Stimulated activated CD8-positive, alpha-beta memory T cell treated with anti-CD3 and anti-CD28 coated beads, Interleukin-7, amount 100 ng/mL, for 1 hour (primary cell): ENCODE data around the gene FILIP1.
"Not testable (repeated sequence)": the region's sequence is repeated elsewhere in the genome, so short reads cannot be mapped to it uniquely, and the experiment has no call there.

Experiments
- DNase-seq, 2 donors: peaks; one replicate each; pipeline ENCODE4 v3.0.0-alpha.2; 2020; ENCODE audit warnings: low read depth in 2 of 2

FILIP1 gene

DNA sequence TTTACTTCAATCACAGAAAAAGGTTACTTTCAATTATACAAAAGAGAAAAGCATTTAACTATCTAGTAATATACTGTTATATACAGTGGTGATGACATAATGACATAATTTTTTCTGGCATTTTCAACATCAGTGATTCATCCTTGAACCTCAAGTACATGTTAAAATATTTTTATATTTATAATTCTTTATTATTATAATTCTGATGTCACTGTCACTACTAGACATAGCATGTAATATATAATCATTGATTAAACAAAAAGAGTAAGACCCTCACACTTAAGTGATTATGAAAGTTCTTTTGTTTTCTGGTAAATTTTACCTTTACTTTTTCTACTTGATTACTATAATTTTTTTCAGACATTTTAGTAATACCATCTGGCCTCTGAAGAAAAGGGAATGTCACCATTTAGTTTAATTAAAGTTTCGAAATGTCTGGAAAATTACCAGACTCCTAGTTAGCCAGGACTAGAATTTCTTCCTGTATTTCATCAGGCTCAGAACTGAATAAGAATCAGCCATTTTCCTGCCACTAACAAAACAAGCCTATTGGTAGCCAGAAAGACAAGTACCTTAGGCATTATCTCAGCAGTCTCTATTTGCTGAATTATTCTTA, 71.5 kb downstream of the FILIP1 start:
- no peak for DNase-seq

DNA sequence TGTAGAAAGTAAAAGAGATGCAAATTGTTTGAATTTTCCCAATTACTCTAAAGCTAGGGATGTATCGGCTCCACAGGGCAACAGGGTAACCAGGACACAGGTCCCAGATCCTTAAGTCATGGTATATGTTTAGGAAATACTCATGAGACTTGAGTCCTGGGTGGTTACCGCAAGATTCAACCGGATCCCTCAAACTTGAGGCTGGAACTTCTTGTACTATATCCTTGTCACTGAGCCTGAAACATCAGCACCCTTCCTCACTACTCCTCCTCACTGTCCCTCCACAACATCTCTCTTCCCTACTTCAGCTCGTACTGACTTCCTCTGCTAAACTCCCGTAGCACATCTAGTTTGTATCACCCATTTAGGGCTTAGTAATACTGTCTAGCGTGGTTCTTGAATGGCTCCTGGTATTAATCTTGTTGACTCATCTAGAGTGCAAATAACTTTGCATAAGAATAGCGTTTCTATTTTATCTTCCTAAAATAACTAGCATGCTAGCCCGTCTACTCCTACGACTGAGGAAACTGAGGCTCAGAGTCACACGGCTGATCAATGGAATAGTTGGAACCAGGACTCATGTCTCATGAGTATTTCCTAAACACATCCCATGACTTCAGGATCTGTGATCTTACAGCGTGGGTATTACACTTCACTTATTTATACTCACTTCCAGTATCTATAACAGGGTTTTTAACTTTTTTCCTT, 72.1 kb downstream of the FILIP1 start:
- no peak for DNase-seq

DNA sequence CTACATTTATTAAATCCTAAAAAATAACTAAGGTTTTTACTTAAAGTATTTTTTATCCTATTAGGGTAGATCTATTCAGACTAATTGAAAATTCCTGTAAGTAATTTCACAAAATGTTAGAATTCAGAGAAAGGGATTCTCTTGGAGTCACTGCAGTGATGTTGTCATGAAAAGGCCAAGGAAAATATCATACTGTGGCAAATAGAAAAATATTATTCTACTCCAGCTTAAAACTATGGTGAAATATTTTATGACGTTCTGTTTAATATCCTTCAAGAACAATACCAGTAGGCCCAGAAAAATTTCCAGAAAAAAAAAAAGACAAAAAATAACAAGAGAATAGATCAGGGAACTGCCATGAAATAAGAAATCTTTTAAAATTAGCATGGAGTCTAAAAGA, 73.6 kb downstream of the FILIP1 start:
- no peak for DNase-seq

DNA sequence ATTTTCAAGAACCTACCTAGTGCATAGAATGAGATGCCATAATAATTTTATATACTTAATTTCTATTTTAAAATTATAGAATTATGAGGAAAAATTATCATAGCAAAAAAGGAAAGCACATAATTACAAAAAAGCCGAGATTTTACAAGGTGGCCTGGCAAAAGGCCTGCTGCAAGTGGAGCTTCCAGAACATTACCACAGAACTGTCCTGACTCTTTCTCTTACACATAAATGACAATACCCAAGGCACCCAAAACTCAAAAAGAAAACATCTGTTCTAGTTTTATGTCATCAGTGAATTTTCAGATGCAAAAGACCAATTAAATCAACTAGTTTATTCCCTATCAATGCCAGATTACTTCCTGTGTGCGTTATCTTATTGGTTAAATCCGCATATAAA, 74.2 kb downstream of the FILIP1 start:
- no peak for DNase-seq

DNA sequence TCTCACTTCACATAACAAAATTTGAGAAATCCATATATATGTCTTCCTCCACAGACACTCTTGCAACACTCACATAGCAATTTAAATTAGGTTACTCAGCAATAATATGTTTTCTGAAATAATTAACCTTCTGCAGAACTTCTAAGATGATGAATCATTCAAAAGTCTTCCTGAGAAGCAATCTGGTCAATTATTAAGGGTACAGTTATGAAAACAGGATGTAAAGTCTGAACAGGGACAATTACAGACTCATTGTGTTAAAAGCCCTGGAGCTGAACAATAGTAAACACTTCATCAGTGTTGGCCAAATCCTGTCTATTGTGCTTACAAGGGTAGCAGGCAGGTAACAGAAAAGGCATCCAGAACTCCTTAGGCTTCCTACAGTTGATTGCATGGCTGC, 75.4 kb downstream of the FILIP1 start:
- no peak for DNase-seq

DNA sequence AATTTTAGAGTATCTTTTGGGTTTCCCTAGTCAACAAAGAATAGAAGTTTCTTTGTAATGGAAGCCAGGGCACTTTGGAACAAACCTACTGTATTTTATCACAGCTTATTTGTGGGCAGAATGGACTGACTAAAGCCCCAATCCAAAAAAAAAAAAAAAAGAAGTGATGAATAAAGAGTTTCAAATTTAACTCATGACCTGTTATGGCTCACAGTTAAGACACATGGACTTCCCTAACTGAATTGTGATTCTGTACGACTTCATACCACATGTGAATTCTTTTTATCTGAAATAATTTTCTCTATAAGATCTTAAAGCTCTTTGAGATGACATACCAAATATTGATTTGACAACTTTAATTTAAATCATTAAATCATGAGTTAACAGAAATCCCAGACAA, 77.2 kb downstream of the FILIP1 start:
- no peak for DNase-seq

DNA sequence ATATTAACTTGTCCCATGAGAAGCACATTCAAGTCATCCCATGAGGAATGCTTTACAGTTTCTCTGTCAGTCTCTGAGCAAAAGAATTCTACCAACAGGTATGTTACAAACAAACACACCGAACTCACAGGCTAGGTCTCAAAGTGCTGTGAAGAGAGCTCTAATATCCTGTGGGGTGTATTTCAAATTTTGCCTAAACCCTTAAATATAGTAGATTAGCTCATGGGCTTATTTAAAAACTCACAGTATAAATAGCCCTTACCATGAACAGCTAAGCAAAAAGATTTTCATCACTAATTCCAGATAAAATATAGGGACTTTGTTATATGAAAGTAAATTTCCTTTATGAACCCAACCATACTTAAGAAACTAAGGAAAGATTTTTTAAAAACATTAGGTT, 77.8 kb downstream of the FILIP1 start:
- no peak for DNase-seq

DNA sequence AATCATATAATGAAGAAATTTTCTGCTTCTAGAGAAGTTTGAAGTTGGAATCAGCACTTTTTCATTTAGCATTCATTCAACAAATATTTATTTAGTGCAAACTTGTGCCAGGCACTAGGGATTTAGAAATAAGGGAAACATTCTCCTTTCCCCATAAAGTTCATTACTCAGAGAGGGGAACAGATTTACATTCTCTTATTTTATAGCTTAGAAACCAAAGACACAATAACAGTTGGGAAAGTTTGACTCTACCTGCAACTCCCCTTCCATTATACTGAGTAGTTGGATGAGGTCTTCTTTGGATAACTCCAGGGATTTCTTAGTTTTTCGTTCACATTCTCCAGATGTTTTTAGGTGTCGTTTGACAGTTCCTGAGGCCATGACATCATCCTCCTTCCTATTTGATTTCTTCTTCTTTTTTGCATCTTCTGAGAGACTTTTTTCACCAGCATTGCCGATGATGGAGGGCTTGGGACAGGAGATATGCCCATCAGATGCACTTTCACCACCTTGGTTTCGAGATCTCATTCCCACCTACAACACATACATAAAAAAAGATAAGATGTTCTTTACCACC, 79.1 kb downstream of the FILIP1 start:
- DNase-seq: no peak

DNA sequence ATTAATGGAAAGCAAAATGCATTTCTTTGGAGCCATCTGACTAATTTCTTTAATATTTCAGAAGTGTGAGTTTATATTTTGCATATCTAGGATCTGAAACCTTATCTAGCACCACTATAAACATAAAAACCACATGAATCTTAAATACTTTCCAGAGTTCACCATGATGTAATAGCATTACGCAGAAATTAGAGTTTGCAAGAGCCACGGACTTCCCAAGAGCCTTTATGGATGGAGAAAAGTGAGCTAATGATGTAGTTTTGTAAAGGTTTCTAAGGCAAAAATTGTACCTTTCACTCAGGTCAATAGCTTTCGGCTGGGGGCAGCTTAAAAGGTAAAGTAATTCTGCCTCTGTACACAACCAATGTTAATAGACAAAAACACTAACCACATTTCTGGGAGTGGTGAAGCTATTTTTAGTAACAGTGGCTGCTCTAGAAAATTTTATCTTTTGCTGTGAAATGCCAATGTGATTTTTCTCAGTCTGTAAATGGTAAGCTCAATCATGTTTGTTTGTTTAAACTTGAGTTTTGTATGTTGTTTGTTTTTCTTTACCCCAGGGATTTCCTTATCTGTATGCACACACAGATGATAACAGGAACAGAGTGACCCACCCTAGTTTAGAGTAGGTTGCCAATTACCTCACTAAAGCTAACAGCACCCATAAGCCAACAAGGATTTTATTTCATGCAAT, 80.5 kb downstream of the FILIP1 start:
- DNase-seq: no peak

DNA sequence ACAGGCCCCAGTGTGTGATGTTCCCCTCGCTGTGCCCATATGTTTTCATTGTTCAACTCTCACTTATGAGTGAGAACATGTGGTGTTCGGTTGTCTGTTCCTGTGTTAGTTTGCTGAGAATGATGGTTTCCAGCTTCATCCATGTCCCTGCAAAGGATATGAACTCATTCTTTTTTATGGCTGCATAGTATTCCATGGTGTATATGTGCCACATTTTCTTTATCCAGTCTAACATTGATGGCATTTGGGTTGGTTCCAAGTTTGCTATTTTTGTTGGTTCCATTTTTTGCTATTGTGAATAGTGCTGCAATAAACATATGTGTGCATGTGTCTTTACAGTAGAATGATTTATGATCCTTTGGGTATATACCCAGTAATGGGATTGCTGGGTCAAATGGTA, 83.0 kb downstream of the FILIP1 start:
- DNase-seq: not testable (repeated sequence)

DNA sequence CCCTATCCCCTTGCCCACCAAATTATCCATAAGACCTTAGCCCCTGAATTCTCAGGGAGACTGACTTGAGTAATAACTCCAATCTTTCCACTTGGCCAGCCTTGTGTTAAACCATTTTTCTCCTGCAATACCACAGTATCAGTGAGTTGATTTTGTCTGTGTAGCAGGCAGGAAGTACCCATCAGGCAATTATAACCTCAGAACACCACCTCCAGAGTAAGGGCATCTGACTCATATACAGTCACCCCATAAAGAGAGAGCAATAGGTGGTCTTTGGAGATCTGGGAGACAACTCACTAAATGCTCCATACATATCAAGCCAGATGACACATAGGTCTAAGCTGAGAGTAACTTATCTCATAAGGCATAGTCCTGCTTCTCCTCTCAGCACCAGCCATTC, 83.7 kb downstream of the FILIP1 start:
- DNase-seq: no peak

DNA sequence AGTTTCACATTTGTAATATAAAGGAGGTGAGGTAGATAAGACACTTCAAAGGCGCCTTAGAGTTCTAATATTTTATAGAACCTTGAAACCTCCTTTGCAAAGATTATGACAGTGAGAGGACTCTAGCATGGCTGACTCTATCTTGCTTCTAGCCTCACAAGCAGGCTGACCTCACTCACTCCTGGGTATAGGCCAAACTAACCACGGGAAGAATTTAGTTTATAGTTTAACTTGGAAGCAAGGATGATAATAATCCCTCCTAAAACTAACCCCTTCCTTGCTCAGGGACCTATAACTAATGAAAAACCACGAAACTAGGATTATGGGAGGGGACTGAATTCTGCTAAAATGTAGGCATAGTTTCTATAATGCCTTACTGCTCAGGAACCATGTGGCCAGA, 84.3 kb downstream of the FILIP1 start:
- DNase-seq: no peak

DNA sequence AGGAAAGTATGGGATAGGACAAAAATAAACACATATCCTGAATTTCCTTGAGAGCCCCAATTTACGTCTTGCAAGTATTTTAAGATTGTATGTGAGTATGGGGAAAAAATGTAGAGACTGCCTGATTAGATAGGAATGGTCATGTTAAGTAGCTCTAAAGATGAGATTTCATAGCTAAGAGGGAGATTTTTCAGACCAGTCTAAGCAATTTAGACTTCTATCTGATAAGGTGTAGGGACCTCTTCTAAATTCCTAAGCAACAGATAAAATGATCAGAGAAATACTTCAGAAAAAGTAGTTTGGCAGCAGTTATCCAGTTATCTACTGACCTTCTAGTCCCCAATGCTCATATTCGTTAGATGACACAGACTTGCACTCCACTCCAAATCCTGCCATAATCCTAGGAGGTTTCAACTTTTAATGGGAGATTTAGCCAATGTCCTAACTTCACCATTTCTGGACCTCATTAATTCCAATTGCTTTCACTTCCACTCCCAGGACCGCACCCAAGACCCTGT, 90.0 kb downstream of the FILIP1 start:
- no peak for DNase-seq

DNA sequence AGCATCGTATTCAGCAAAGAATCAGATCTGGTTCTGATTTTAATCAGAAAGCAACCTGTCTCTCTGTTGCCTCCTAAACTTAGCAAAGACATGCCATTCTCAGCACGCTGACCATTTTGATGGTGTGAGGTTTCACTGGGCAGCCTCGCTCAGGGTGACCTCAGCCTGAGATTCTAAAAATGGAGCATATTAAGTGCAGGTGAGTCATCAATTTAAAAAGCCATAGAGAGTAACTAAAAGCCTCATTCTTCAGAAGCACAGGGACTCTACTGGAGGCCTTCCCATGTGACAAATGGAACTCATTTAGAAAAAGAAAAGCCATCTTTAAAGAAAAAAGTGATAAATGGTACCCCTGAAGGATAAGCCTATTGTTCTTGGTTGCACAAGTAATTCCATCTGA, 91.3 kb downstream of the FILIP1 start:
- DNase-seq: no peak

DNA sequence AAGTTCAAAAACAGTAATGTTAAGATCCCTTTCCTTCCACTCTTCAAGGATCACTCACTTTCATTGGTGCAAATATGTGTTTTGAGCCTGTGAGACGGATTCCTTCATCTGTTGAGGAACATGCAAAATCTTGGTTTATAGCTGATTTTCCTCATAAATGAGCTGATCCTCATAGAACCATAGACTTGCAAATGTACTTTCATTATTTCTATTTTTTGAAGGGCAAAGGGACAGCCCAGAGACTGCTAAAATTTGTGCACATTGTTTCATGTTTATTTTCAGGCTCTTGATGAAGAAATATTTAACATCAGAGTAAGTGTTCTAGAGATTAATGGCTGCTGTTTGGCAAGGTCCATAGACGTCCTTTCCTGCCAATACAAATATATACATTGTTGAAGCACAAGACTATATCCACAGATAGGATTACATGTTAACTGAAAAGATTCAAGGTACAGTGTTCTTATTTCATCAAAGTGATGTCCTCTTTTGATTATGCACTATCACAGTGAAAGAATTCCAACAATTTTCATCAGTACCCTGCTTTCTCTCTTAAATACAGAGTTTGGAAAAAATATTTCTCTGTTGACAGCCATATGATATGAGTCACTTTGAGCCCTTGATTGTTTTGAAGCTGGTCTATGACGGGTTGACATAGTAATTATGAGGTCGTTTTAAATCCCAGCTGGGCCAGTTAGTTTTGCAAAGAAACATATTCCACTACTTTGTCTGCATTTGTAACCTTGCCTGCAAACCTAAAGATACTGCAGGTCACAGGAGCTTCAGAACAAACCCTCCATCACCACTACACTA, 95.7 kb downstream of the FILIP1 start:
- no peak for DNase-seq

DNA sequence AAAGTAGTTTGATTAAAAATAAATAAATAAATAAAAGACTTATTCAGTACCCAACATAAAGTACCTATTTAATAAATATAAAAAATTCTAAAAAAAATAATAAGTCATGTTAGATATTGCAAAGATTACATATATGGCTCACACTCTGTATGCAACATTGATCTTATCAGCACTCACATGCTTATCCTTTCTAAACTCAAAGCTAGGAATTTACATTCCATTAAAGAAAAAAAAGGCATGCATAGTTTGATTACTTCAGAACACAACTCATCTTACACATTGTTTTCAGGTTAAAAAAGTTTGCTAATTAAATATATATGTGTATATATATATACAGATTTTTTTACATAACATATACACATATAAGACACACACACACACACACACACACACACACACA, 96.4 kb downstream of the FILIP1 start:
- DNase-seq: no peak

DNA sequence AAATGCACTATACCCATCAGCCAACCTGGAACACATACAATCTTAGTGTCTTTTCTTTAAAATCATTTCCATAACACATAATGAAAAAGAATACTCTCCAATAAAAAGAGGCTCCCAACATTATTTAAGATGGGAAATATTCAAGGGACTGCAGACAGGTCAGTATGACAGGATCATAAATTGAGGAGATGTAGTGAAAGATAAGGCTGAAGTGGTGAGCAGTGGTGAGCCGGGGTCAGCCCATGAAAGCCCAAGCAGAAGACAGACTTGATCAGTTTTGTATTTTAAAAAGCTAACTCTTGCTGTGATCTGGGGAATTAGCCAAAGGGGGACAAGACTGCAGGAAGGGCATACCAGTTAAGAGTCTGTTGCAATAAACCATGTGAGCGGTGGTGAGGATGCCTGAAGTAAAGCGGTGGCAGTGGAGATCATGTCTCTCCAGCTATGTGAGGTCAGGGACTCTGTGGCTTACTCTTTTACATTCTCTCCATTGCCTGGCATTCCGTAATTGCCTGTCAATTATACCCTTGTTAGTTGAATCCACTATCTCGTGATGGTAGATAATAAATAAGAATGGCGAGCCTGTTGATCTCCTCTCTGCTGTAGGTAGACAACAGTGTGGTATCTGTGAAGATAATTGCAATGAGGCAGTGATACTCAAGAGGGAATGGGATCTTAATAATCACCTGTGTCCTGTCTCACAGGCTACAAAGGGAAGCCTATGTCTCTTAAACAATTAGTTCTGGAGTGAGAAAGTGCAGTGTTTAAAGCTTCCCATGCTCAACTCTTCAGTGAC, 97.4 kb downstream of the FILIP1 start:
- DNase-seq: no peak

DNA sequence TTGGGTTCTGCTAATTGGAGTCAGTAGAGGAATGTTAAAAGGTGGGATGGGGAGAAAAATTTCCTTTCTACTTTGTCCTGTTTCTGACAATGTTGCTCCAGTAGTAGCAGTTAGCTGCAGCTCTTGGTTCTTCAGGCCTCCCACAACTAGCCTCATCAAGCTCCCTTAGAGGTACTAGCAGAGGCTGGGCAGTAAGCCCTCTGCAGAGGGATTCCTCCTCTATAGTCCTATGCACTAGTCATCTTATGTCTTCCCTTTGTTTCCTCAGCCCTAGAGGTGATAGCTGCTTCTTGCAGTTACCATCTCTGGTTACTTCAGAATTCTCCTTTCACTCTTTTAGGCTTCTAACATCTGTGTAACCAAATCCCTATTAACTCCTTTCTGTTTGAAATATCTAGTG, 99.8 kb downstream of the FILIP1 start:
- DNase-seq: no peak

DNA sequence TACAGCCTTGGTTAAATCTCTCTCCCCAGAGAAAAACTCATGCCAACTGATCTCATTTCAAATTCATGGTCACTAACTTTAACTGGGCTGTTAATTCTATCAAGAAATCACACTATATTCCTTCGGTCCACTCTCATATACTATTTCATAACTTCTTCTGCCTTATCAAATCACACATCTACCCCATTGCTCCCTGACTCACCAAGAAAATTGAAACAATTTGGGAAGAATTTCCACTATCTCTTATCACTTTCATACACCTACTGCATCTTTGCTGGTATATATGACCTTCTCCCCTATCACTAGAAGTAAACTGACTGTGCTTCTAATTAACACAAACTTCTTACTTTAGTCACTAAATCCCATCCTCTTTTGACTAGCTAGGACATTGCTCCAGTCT, 102.3 kb downstream of the FILIP1 start:
- no peak for DNase-seq

DNA sequence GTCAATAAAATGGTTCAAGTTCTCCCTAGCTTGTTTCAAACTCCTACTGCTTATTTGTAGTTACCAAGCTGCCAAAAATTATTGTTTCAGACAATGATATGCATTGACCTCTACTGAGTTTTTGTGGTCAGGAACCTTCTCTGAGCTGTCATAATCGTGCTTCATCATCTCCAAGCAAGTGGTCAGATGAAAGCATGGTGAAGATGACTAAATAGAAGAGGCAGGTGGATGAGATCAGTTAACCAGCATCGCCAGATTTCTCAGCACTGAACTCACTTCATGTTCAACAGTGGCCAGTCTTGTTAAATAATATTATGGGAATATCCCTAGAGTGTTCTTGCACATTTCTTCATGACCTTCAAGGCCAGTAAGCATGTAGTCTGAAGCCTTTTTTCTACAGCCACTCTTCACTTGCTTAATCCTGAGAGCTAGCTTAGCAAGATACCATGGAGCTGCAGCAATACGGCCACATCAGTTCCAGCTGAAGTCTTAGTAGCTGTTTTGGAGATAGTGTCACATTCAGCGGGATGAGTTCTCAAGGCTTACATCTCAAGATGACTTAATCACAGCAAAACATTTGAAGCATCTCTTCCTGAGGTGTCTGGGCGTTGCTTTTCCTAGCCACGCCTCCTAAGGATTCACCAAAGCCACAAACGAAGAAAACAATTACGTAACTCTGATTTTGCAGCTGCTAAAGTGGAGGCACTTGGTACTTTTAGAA, 107.4 kb downstream of the FILIP1 start:
- DNase-seq: no peak
